ENCODE results near the gene ITGA7.
"Not testable (repeated sequence)": the region's sequence is repeated elsewhere in the genome, so short reads cannot be mapped to it uniquely, and the experiment has no call there.

Gene ITGA7

GRCh38 chr12:55679691-55680090 is 28.0 kb downstream of the ITGA7 start:
- no peak for DNase-seq

GRCh38 chr12:55676707-55677106 is 31.0 kb downstream of the ITGA7 start:
- DNase-seq = no peak

DNA sequence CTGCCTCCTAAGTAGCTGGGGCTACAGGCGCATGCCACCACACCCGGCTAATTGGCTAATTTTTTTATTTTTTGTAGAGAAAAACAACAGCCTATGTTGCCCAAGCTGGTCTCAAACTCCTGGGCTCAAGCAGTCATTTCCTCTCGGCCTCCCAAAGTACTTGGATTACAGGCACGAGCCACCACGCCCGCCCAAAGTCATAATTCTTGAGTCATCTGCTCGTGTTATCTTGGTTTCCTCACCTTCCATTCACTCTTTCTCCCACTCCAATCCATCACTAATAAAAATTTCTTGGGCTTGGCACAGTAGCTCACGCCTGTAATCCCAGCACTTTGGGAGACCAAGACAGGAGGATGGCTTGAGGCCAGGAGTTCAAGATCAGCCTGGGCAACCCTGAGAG is 32.0 kb downstream of the ITGA7 start:
- DNase-seq = no peak

DNA sequence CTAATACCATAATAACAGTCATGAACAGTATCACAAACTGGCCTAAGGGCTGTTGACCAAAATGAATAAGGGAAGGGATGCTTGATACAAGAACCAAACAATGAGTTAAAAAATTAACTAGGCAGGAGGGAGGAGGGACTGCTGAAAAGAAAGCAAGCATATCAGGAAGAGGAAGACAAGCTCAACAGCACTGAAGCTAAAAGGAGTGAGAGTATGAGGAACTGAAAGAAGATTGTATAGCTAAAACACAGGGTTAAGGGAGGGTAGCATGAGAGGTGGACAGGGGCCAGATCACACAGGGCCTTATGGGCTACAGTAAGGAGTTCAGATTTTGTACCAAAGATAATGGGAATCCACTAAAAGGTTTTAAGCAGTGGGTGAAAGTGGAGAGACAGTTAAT is 34.1 kb downstream of the ITGA7 start:
- no peak for DNase-seq

- DNase-seq = no peak
Observed at GRCh38 chr12:55671746-55672145, 36.0 kb downstream of the ITGA7 start.

DNA sequence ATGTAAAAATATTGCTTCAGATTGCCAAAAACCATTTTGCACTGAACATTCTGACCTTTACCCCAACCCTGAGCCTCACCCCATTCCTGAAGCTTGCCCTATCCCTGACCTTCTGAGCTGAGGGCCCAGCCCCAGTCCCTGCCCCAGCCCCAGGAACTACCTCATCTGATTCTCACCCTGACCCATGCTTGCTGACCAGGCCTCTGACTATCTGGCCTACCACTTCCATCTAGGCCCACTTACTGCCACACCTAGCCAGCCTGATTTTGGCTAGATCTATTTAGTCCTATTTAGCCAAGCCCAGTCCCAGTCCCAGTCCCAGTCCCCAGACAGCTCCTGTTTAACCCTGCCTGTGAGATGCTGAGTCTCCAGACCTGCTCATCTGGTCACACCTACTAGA is 37.4 kb downstream of the ITGA7 start:
- DNase-seq = no peak

GRCh38 chr12:55666508-55666907 is 41.2 kb downstream of the ITGA7 start:
- DNase-seq = no peak

DNA sequence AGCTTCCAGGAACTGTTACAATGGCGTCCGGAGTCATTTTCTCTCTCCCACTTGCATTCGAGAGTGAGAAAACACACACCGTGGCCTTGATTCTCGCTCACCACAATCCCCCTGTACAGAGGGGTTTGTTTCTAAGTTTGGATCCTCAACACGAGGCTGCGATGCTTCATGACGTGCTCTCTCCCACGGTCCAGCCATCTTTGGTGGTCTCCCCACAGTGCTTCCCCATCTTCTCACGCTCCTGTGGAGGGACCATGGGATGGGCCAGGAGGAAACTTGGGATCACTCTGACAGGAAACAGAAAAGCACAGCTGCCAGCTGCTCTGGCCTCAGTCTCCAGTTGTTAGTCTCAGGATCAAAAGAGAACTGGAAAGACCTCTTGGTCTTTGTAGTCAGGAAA is 42.9 kb downstream of the ITGA7 start:
- DNase-seq = no peak

DNA sequence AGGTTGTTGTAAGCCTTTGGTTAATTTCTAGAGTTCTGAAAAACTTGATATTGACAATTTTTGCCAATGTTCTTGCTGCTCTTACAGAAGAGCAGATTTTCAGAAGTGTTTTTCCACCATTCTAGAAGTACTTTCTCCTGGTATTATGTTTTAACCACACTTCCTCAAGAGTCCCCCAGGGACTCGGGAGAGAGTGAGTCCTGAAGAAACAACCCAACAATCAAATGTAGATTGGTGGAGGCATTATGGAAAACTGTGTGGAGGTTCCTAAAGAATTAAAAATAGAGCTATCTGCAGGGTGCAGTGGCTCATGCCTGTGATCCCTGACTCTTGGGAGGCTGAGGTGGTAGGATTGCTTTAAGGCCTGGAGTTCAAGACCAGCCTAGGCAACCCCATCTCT is 44.3 kb downstream of the ITGA7 start:
- DNase-seq = no peak

- DNase-seq = peak; percentile 12 to 45
Observed at GRCh38 chr12:55659486-55660385, 48.0 kb downstream of the ITGA7 start.

- DNase-seq = no peak
Observed at GRCh38 chr12:55658635-55659391, 48.9 kb downstream of the ITGA7 start.

DNA sequence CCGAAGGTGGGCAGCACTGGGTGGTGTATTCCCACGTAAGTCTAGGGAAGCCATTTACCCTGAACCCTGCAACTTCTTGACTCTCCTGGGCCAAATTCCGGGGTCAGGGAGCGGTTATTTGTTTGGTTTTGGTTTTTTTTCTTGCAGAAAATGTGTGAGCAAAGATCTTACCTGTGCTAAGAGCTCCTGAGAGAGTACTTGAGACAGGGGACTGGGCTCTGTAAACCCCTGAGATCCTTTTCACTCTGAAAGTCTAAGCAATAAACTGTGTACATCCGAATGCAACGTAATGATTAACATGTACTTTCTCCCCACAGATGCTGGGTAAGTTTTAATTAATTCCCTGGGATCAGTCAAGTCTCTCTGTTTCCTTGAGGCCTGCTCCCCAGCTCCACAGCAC is 49.5 kb downstream of the ITGA7 start:
- no peak for DNase-seq

- no peak for DNase-seq
Observed at GRCh38 chr12:55657212-55657611, 50.5 kb downstream of the ITGA7 start.

GRCh38 chr12:55654511-55655214 is 53.0 kb downstream of the ITGA7 start:
- DNase-seq = no peak

- no peak for DNase-seq
Observed at GRCh38 chr12:55653031-55653430, 54.7 kb downstream of the ITGA7 start.

DNA sequence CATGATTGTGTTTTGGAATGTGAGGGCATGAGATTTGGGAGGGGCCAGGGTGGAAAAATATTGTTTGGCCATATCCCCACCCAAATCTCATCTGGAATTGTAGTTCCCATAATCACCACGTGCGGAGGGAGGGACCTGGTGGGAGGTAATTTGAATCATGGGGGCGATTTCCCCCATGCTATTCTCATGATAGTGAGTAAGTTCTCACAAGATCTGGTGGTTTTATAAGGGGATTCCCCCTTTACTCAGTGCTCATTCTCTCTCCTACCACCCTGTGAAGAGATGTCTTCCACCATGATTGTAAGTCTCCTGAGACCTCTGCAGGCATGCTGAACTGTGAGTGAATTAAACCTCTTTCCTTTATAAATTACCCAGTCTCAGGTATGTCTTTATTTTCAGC is 55.4 kb downstream of the ITGA7 start:
- no peak for DNase-seq

DNA sequence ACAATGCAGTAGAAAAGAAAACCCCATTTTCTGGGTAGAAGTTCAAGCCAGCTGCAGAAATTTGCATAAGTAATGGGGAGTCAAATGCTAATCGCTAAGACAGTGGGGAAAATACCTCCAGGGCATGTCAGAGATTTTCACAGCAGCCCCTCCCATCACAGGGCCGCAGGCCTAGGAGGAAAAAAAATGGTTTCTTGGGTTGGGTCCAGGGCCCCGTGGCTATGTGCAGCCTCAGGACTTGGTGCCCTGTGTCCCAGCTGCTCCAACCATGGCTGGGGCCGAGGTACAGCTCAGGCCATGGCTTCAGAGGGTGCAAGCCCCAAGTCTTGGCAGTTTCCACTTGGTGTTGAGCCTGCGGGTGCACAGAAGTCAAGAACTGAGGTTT is 56.4 kb downstream of the ITGA7 start:
- no peak for DNase-seq

DNA sequence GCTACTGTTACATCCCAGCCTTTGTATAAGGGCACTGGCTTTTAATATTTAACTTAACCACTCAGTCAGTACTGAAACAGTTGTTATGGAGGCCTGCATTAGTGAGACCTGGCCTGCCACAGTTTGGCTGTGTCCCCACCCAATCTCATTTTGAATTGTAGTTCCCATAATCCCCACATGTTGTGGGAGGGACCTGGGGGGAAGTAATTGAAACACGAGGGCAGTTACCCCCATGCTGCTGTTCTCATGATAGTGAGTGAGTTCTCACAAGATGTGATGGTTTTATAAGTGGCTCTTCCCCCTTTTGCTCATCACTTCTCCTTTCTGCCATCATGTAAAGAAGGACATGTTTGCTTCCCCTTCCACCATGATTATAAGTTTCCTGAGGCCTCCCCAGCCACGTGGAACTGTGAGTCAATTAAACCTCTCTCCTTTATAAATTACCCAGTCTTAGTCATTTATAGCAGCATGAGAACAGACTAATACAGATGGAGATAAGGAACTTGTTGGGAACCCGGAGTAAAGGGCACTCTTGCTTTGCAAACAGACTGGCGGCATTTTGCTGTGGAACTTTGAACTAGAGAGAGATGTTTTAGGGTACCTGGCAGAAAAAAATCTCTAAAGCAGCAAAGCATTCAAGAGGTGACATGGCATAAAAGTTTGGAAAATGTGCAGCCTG is 56.9 kb downstream of the ITGA7 start:
- DNase-seq = not testable (repeated sequence)

GRCh38 chr12:55647027-55647426 is 60.7 kb downstream of the ITGA7 start:
- DNase-seq = no peak

DNA sequence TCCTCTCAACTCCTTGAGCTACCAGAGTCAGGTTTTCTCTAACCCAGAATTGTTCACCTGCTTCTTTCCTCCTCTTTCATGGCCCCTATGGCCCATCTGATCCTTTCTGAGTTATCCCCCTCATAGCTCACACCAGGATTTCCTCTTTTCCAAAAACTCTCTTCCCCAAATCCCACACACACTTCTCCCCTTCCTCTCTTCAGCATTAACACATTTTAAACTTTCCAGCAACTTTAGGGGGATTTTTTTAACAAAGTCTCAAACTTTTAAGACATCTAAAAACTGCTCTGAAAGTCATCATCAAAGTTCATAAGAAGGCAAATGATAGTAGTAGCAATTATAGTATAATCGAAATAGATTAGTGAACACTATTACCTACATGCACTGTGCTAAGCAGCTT is 63.1 kb downstream of the ITGA7 start:
- DNase-seq = no peak

- DNase-seq = no peak
Observed at GRCh38 chr12:55642669-55643068, 65.0 kb downstream of the ITGA7 start.

DNA sequence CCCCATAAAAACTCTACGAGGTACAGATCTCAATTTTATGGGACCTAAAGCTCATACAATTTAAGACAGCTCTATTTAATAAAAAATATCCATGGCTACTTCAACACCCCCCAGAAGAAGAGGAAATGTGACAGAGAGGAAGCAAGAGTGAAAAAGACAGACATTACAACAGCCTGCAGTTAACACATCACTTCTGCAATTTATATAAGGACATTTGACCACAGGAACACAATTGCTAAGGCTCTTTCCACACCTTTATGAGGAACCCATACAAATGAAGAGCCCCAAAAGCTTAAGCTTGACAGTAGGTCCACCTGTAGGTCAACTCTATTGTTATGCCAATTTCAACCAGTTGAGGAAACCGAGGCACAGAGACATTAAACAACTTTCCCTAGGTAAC is 65.4 kb downstream of the ITGA7 start:
- no peak for DNase-seq

DNA sequence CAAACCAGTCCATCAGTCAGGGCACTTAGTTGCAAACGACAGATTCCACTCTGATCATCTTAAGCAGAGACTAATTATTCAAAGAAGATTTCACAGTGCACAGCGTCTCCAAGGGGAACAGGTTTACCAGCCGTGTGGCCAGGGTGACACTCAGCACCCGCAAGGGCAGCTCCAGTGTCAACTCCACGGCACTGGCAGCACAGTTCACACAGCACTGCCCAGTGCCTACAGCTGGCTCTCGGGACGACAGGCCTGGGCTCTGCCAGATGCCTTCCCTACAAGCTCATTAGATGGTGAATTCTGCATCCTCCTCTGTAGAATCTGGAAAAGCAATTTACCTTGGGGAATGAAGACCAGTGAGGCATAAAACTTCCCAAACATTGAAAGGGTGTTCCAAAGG is 66.1 kb downstream of the ITGA7 start:
- no peak for DNase-seq

Data from SHP77 (cell line).